ENCODE data around the gene PDK2. TPM values are rescaled to one million over a fixed set of nuclear protein-coding genes. Genes with fewer than 3 reads are reported as not detected.

PDK2 gene
- polyA plus RNA-seq, 1 experiment, result 155 TPM

DNA sequence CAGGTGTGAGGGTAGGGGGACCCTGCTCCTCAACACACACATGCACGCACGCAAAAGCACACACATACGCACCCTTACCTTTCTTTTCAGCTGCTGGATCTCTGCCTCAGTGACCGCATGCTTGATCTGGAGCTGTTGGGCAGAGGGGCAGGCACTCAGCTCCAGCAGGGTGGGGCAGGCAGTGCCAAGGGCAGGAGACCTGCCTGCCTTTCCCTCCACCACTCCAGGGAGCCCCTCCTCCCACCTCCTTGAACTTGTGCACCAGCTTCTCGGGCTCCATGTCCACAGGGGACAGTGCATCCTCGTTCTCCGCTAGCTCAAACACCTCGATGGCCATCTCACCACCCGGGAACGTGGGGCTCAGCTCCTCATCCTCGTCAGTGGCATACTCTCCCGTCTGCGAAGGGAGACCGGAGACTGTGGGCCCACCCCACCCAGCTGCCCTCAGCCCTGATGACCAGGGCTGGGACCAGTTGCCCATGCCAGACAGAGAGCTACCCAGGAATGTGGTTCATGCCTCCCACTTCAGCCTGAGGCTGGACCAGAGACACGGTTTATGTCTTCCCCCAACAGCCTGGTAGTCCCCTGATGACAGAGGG, 44.1 kb downstream of the PDK2 start:
- peaks cover 78% of the 10 kb centered on the region for H3K36me3 ChIP-seq (ENCODE audit: control insufficient read depth, insufficient read depth, low read length)
- CTCF ChIA-PET, result interaction anchor here (0.8 to 3.9 kb wide), 25 partner anchors 9 to 173 kb away, joined by 3 to 30 read pairs (median 4); partner anchors contain the start of genes PPP1R9B, SAMD14 and SGCA
- DNase-seq (ENCODE audit: low read depth), result no peak

DNA sequence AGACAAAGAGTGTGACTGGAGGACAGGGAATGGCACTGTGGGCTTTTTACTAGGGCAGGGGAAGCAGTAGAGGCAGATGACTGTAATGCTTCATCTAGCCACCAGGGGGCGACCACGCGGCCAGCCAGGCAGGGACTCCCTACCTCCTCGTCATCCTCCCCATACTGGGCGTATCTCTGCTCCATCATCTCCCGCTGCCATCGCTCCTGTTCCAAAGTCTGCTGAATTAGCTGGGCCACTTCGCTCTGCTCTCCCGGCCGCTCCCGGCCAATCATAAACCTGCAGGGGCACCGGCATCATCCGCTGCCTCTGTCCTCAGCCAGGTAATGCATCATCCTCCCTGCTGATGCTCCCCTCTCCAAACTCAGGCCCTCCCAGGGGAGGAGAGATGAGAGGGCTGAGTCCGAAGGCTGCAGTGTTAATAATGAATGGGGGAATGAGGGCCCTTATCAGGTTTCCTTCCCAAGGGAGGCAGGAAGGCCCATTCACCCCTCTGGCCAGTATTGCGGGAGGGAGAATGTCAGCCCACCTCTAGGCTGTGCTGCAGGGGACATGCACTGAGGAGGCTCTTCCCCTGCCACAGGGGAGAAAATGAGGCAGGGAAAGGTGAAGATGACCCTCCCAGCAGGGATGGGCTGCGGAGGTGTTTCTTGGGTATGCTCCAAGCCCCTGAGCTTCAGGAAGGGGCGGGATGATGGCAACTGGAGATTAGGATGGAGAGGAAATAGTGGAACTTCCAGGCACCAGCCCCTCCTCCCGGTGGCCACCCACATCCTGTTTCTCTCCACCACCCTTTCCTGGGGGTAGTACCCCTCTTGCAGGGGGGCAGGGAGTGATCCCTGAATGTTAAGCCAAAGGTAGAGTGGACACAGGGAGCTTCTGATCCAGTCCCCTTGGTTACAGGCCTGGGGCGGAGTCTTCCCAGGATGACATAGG, 45.1 kb downstream of the PDK2 start:
- Histone ChIP-seq H3K27me3 (ENCODE audit: control insufficient read depth, insufficient read depth, low read length) (no peaks in the 10 kb centered on the region), H3K4me3 (ENCODE audit: low read depth, low read length) (no peak overlapping the region), H3K36me3 (ENCODE audit: control insufficient read depth, insufficient read depth, low read length) (peaks cover 76% of the 10 kb centered on the region)
- TF ChIP-seq, protein P1, sequence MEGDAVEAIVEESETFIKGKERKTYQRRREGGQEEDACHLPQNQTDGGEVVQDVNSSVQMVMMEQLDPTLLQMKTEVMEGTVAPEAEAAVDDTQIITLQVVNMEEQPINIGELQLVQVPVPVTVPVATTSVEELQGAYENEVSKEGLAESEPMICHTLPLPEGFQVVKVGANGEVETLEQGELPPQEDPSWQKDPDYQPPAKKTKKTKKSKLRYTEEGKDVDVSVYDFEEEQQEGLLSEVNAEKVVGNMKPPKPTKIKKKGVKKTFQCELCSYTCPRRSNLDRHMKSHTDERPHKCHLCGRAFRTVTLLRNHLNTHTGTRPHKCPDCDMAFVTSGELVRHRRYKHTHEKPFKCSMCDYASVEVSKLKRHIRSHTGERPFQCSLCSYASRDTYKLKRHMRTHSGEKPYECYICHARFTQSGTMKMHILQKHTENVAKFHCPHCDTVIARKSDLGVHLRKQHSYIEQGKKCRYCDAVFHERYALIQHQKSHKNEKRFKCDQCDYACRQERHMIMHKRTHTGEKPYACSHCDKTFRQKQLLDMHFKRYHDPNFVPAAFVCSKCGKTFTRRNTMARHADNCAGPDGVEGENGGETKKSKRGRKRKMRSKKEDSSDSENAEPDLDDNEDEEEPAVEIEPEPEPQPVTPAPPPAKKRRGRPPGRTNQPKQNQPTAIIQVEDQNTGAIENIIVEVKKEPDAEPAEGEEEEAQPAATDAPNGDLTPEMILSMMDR (IDR thresholded peaks at IDR 0.05; ENCODE audit: insufficient read depth, low read depth, low read length), result peak; percentile 95
- ChIA-PET POLR2A (no interaction called here), CTCF (interaction anchor here (0.8 to 3.9 kb wide), 24 partner anchors 8 to 224 kb away, joined by 3 to 30 read pairs (median 4); partner anchors contain the start of genes PPP1R9B and SGCA)
- DNase-seq (ENCODE audit: low read depth), result no peak

More for the DNA sequence above, 44.1 kb downstream of the PDK2 start:
- TF ChIP-seq, protein P1 (IDR thresholded peaks at IDR 0.05; ENCODE audit: insufficient read depth, low read depth, low read length), result no peak
- H3K27me3 ChIP-seq (ENCODE audit: control insufficient read depth, insufficient read depth, low read length), result no peaks in the 10 kb centered on the region
- POLR2A ChIA-PET, result interaction anchor here (0.6 kb wide), 1 partner anchor 449 kb away, joined by 3 read pairs; no protein-coding TSS in a partner anchor
- no peak overlapping the region for H3K4me3 ChIP-seq (ENCODE audit: low read depth, low read length)

GRCh38 chr17:50141026-50141744, 46.0 kb downstream of the PDK2 start:
- ChIA-PET CTCF (interaction anchor here (0.8 to 3.9 kb wide), 13 partner anchors 7 to 223 kb away, joined by 3 to 30 read pairs (median 5); partner anchors contain the start of genes PPP1R9B and SGCA), POLR2A (interaction anchor here (0.6 kb wide), 1 partner anchor 11 kb away, joined by 14 read pairs; the partner anchor contains the start of gene SAMD14)
- H3K4me3 ChIP-seq (ENCODE audit: low read depth, low read length), result no peak overlapping the region
- H3K27me3 ChIP-seq (ENCODE audit: control insufficient read depth, insufficient read depth, low read length), result no peaks in the 10 kb centered on the region
- TF ChIP-seq, protein P1 (IDR thresholded peaks at IDR 0.05; ENCODE audit: insufficient read depth, low read depth, low read length), result no peak
- H3K36me3 ChIP-seq (ENCODE audit: control insufficient read depth, insufficient read depth, low read length), result peaks cover 69% of the 10 kb centered on the region
- no peak for DNase-seq (ENCODE audit: low read depth)

DNA sequence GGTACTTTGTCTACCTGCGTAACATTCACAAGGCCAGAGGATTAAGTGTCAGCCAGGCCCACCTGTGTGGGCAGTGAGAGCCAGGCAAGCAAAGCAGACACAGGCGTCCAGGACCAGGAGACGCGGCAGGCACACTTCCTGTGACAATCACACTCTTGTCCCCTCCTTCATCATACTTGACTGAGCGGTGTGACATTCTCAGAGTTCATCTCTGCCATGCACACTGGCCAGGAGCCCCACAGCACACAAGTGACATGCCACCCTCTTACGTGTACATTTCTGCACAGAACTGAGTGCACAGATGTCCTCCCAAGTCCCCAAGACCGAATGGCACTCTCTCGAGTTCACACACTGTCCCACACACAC, 46.6 kb downstream of the PDK2 start:
- Histone ChIP-seq H3K4me3 (ENCODE audit: low read depth, low read length) (no peak overlapping the region), H3K36me3 (ENCODE audit: control insufficient read depth, insufficient read depth, low read length) (peaks cover 64% of the 10 kb centered on the region), H3K27me3 (ENCODE audit: control insufficient read depth, insufficient read depth, low read length) (no peaks in the 10 kb centered on the region)
- POLR2A ChIA-PET, result interaction anchor here (0.6 kb wide), 1 partner anchor 12 kb away, joined by 14 read pairs; the partner anchor contains the start of gene SAMD14
- no peak for DNase-seq (ENCODE audit: low read depth)
- CTCF ChIA-PET, result interaction anchor here (1.2 to 3.9 kb wide), 4 partner anchors 9 to 223 kb away, joined by 3 to 30 read pairs (median 6); partner anchors contain the start of gene PPP1R9B
- TF ChIP-seq, protein P1 (IDR thresholded peaks at IDR 0.05; ENCODE audit: insufficient read depth, low read depth, low read length), result no peak
